K562 (cell line): ENCODE results near the gene ANKRD12. TPM values are rescaled to one million over a fixed set of nuclear protein-coding genes. Genes with fewer than 3 reads are reported as not detected.

Experiments used
- ATF4 ChIP-seq: fragments of 450-650 bp; formaldehyde crosslinking; IDR thresholded peaks from 2 replicates; pipeline ENCODE4 v1.4.0; 2022; ENCODE audit warnings: mild to moderate bottlenecking, moderate library complexity
- CREBBP ChIP-seq: IDR thresholded peaks from one replicate; pipeline ENCODE4 v1.6.1; 2012; ENCODE audit warnings: low read depth, mild to moderate bottlenecking, control low read depth, inconsistent platforms, low read length
- EZH2 ChIP-seq: IDR thresholded peaks from 2 replicates; pipeline ENCODE4 v1.6.1; 2012; ENCODE audit warnings: low read depth, mild to moderate bottlenecking, inconsistent platforms, low read length, borderline replicate concordance
- GMEB1 ChIP-seq: fragments of 250-450 bp; sonication (Bioruptor Pico); IDR thresholded peaks from 2 replicates; pipeline ENCODE4 v1.4.0; 2020; ENCODE audit warnings: mild to moderate bottlenecking
- HIVEP1 ChIP-seq: fragments of 250-450 bp; sonication (Bioruptor Pico); IDR thresholded peaks from 2 replicates; pipeline ENCODE4 v1.4.0; 2020; ENCODE audit warnings: mild to moderate bottlenecking
- JUND ChIP-seq, 2 experiments: IDR thresholded peaks; 2 replicates in 1 of 2; 3 replicates in 1 of 2; pipeline ENCODE4 v1.6.1; 2011; ENCODE audit warnings: borderline replicate concordance in 2 of 2, low read depth in 2 of 2, low read length in 2 of 2, improper control_type of control experiment in 1 of 2, missing biosample characterization in 1 of 2, missing genetic modification characterization in 1 of 2, missing genetic modification reagents in 1 of 2
- MITF ChIP-seq: IDR thresholded peaks from 2 replicates; pipeline ENCODE4 v1.6.1; 2014; ENCODE audit warnings: antibody characterized with exemption
- NFRKB ChIP-seq: fragments of 450-650 bp; IDR thresholded peaks from 2 replicates; pipeline ENCODE4 v1.6.1; 2016; ENCODE audit warnings: low read depth
- PATZ1 ChIP-seq: fragments of 250-450 bp; sonication (Bioruptor Pico); IDR thresholded peaks from 2 replicates; pipeline ENCODE4 v1.5.0; 2020; ENCODE audit warnings: mild to moderate bottlenecking, borderline replicate concordance
- SNIP1 ChIP-seq: fragments of 450-650 bp; IDR thresholded peaks from 2 replicates; pipeline ENCODE4 v1.7.1; 2017; ENCODE audit warnings: low read depth, mild to moderate bottlenecking
- TEAD2 ChIP-seq: fragments of 450-650 bp; IDR thresholded peaks from 2 replicates; pipeline ENCODE4 v1.6.1; 2016; ENCODE audit warnings: missing genetic modification characterization, control low read depth, missing compliant biosample characterization
- ZNF134 ChIP-seq: fragments of 250-450 bp; sonication (Bioruptor Pico); conservative IDR thresholded peaks from 2 replicates; pipeline ENCODE4 v1.4.0; 2020
- polyA plus RNA-seq, 8 experiments: library from polyadenylated mRNA; depleted of rRNA in 4 of 8; stranded (reverse) in 5 of 8; unstranded in 3 of 8; fragments of >200 nt; fragmentation: Nextera tagmentation in 2 of 8; fragmentation: Illumina TruSeq in 1 of 8; extraction: Ambion mirVana in 2 of 8; extraction: Trizol in 1 of 8; gene quantifications; 2 replicates each; pipeline versions ENCODE4 v1.2.1 to v1.2.3, GENCODE V29; 2011 to 2014; ENCODE audit warnings: inconsistent platforms in 1 of 8, missing spikeins in 1 of 8
- total RNA-seq, 7 experiments: library from RNA; depleted of rRNA in 6 of 7; stranded (reverse); fragments of >200 nt in 6 of 7; fragmentation: Illumina TruSeq in 2 of 7; extraction: Trizol in 2 of 7; gene quantifications; 2 replicates each; pipeline versions ENCODE4 v1.2.1 to v1.2.3, GENCODE V29; 2011 to 2021; ENCODE audit warnings: low replicate concordance in 1 of 7
- TF ChIP-seq, protein P1 (sequence below), 2 experiments: fragments of 450-650 bp; formaldehyde crosslinking in 1 of 2; IDR thresholded peaks; 2 replicates each; pipeline versions ENCODE4 v1.4.0 to v1.6.1; 2014 to 2020; ENCODE audit warnings: mild to moderate bottlenecking in 2 of 2, borderline replicate concordance in 1 of 2, low read depth in 1 of 2

The ANKRD12 gene
- total and polyA plus RNA-seq, 9 of the 15 experiments (the other 6 are each of a cell fraction or from before 2014, with no cell fraction given), result 6.6 to 28.2 (median 16.0) TPM

DNA sequence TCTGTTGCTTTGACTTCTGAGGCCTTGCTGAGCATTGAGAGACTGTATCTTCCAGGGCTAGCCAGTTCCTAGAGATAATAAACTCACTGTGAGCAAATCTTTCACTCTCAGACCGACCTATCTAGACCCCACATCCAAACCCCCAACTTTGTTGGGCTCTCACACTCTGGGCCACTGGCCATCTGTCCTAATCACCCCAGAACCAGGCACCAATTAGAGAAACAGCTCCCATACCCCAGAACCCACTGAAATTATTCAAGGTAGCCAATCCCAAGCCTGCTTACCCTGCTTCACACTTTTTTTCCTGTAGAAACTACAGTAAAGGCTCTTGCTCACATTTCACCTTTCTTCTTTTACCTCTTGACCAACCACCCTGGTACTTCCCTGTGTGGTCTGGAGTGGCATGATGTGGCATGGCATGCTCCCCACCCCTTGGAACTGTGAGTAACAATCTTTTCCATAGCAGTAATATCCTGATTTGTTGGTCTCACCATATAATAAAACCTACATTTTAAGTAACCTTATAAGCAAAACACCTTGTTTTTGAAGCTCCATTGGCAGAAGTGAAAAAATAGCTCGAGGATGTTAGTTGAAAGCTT, 55.2 kb downstream of the ANKRD12 start (continued):
- TF ChIP-seq GMEB1 (no peak), NFRKB (no peak), EZH2 (no peak), MITF (no peak), JUND (IDR thresholded peaks at IDR 0.05; ENCODE audit: borderline replicate concordance, low read depth, low read length) (no peak), JUND (tag; IDR thresholded peaks at IDR 0.05; ENCODE audit: borderline replicate concordance, low read depth, low read length) (no peak), ATF4 (CRISPR knock-in tag) (no peak), PATZ1 (CRISPR knock-in tag) (no peak), ZNF134 (no peak), TEAD2 (tag) (no peak), HIVEP1 (CRISPR knock-in tag) (no peak), CREBBP (no peak), SNIP1 (no peak)
- TF ChIP-seq, protein P1, sequence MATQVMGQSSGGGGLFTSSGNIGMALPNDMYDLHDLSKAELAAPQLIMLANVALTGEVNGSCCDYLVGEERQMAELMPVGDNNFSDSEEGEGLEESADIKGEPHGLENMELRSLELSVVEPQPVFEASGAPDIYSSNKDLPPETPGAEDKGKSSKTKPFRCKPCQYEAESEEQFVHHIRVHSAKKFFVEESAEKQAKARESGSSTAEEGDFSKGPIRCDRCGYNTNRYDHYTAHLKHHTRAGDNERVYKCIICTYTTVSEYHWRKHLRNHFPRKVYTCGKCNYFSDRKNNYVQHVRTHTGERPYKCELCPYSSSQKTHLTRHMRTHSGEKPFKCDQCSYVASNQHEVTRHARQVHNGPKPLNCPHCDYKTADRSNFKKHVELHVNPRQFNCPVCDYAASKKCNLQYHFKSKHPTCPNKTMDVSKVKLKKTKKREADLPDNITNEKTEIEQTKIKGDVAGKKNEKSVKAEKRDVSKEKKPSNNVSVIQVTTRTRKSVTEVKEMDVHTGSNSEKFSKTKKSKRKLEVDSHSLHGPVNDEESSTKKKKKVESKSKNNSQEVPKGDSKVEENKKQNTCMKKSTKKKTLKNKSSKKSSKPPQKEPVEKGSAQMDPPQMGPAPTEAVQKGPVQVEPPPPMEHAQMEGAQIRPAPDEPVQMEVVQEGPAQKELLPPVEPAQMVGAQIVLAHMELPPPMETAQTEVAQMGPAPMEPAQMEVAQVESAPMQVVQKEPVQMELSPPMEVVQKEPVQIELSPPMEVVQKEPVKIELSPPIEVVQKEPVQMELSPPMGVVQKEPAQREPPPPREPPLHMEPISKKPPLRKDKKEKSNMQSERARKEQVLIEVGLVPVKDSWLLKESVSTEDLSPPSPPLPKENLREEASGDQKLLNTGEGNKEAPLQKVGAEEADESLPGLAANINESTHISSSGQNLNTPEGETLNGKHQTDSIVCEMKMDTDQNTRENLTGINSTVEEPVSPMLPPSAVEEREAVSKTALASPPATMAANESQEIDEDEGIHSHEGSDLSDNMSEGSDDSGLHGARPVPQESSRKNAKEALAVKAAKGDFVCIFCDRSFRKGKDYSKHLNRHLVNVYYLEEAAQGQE (IDR thresholded peaks at IDR 0.05; ENCODE audit: borderline replicate concordance), result no peak
- TF ChIP-seq, protein P1 (CRISPR knock-in tag; IDR thresholded peaks at IDR 0.05; ENCODE audit: low read depth), result no peak
